Left renal cortex interstitium (tissue), 4 donors: Measurements from ENCODE around the gene ACE. TPM values are rescaled to one million over a fixed set of nuclear protein-coding genes. Genes with fewer than 3 reads are reported as not detected.
"Not testable (repeated sequence)": the region's sequence is repeated elsewhere in the genome, so short reads cannot be mapped to it uniquely, and the experiment has no call there.

Source experiments
- DNase-seq, 4 donors: peaks; one replicate each; pipeline ENCODE4 v3.0.0-alpha.2; 2013; ENCODE audit warnings: low read depth in 4 of 4, low spot score in 2 of 4, missing footprints in 1 of 4
- polyA plus RNA-seq, 4 donors: library from polyadenylated mRNA; unstranded; fragments of 120-200 nt; gene quantifications; one replicate each; pipeline ENCODE4 v1.2.1, GENCODE V29; 2013; ENCODE audit not compliant: insufficient read length in 4 of 4

ACE gene
- polyA plus RNA-seq, 4 donors = 11.9 to 20.4 (median 16.3) TPM

DNA sequence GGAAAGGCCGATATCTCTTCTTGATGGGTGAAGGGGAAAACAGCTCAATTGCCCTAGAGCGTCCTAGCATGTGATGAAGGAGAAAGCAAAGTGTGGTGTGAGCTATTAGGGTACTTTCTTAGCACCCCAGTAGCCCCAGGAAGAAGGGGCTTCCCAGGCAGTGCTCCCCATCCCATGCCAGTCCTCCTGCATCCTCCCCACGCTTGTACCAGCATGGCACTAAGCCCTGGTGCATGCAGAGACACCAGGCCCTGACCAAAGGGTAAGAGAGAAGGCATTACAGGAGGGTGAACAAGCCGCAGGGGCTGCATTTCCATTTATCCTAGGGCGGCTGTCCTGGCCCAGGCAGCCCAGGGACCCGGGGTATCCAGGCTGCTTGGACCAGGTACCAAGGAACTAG is 33.8 kb upstream of the ACE start:
- no peak for DNase-seq

DNA sequence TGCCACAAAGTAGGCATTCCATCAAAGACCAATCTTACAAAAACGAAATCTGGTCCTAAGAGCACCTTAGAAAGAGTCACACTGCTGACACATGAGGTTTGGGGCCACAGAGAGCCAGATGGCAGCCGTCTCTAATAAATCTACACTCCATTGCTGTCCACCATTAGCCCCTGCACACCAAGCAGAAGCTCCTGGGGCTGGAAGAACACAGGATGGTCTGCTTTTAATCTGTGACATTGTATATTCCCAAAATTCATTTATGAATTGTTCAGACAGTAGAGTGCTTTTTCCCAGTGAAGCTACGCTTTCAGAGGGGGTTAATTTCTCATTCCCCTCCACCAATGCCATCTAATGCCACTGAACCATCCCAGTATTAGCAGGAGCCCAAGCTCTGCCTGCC is 32.4 kb upstream of the ACE start:
- no peak for DNase-seq

DNA sequence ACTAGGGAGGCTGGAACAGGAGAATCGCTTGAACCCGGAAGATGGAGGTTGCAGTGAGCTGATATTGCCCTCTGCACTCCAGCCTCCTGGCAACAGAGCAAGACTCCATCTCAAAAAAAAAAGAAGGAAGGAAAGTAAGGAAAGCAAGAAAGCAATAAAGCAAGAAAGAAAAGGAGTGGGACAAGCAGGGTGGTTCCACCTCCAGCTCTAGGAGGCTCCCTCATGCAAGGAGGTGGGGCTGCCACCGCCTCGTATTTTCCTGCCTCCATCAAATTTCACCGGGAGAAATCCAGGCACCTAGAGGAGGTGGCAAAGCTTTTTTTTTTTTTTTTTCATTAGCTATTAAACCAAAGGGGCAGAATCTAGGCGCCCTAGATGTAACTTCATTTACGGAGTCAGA is 31.8 kb upstream of the ACE start:
- DNase-seq = no peak

DNA sequence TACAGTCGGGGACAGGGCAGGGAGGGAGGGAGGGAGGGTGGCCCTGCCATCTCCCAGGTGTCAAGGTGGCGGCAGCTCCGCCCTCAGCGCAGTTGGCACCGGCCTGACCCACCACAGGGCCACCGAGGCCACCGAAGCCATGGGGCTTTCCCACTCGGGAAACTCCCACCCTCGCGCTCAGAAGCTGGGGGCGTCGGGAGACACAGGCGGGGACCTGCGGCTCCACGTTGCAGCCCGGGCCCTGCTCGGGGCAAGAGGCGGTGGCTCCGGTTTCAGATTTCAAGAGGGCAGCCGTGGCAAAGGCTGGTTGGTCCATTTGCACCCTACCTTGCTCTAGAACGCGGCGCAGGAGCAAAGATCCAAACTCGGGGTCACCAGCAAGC is 31.3 kb upstream of the ACE start:
- DNase-seq = no peak

DNA sequence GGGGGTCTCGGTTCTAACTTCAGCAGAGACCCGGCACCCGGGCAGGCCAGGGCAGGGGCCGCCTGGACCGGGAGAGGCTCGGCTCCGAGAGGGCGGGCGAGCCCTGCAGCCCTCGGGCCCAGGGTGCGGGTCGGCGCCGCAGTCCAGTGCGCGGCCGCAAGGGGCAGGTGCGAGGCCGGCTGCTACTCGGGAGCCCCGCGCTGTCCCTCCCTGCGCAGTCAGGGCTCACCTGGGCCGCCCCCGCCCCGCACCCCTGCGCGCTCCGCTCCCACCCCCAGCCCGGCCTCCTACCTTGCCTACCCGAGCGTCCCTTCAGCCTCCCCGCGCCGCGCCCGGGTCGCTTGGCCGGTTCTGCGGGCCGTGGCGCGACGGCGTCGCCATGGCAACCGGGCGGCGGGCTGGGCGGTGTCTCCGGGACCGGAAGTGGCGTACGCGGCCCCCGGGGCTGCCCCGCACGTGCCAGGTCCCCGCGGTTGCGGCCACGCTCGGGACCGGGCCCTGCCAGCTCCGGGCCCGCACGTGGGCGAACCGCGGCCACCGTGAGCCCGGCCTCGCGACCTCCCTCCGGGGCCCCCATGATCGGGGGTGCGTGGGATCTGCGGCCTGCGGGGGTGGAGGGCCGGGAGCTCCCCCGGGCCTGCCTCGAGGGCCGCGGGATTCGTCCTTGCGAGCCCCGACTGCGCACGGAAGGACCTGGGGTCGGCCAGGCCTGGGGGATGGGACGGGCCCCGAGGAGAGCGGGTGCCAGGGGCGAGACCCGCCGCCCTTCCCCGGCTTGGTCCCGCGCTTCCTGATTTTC is 30.7 kb upstream of the ACE start, which contains the start of gene CYB561:
Gene CYB561 (minus strand): TSS at position 353 of the 799 bp plus-strand sequence. CDS start 8,759 bp downstream, outside the sequence.
- peak in 1 of 4 donors; percentile 58 for DNase-seq

DNA sequence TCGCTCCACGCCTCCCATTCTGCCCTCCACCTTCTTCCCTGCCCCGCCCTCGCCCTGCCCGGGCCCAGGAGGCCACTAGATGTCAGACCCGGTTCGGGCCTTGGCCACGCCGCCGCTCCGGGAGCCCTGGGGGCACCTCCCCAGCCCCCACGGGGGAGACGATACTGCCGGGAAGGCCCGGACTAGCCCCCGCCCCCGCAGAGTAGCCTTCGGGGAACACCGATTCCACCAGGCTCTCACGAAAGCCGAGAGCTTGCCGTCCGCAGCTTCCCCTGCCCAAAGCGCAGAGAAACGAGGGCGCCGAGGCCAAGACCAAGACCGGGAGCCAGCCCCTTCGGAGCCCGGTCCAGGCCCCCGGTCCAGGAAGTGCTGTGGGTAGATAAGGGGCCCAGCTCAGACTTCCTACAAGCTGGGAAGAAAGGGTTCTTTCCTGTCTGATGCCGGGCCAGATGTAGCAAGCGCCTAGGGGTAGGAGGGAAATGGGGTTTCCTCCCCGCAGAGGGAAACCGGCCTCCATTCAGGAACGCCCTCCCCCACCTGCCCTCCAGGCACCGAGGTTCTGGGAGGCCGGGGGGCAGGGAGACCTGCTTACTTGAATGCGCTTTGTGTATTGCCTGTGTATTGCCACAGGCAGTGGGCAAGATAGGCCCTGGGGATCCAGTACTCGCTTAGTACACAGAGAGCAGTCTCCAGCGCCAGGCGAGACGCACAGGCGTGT is 29.9 kb upstream of the ACE start:
- DNase-seq = no peak

DNA sequence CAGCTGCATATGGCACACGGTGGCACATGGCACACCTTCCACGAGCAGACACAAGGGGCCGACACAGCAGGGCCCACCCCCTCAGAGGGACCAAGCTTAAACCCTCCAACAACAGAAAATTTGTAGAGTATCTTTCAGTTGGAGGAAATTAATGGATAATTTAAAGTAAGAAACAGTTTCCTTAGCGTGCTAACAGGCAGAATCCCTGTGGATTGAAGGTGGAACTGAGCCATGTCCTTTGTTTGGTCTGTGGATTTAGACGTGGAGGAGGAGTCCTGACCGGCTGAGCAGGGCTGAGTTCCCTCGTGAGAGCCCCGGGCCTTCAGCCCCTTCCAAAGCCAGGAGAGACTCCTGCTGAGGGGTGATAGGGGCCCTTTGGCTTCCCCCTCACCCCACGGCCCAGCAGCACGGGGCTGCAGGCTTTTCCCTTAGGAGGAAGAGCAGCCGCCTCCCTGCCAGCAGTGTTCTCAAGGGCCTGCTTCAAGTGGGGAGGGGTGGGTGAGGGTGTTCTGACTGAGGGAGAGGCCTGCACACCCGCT is 29.3 kb upstream of the ACE start:
- DNase-seq = no peak

DNA sequence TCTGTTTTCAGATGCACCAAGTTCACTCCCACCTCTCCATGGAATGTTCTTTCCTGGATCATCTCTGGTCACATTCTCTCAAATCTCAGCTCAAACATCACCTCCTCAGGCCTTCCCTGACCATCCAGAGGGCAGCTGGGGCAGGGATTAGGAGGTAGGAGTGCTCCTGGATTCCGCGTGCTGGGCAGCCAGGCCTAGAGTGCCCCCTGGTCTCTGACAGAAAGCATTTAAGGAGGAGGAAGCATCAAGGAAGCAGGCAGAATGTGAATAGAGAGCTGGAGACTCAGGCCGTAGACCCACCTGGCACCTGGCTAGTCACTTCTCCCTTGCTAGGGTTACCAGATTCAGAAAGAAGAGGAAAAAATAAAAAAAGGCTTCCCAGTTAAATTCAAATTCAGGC is 28.2 kb upstream of the ACE start:
- no peak for DNase-seq

DNA sequence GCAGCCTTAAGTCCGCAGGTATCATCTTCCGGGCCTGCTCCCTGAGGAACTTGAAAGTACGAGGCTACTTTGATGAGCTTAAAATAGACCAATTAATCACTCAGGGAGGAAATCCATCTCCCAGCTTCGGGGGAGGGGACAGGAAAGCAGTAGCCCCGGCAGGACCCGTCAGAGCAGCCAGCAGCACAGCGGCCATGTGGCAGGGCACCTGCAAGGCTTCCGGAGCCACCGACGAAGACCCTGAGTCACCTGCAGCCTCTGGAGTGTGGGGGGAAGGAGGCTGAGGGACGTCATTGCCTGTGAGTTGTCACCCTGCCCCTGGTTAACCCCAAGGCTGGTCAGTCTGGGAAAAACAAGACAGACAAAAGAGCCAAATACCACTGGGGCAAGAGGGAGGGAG is 26.3 kb upstream of the ACE start:
- no peak for DNase-seq

DNA sequence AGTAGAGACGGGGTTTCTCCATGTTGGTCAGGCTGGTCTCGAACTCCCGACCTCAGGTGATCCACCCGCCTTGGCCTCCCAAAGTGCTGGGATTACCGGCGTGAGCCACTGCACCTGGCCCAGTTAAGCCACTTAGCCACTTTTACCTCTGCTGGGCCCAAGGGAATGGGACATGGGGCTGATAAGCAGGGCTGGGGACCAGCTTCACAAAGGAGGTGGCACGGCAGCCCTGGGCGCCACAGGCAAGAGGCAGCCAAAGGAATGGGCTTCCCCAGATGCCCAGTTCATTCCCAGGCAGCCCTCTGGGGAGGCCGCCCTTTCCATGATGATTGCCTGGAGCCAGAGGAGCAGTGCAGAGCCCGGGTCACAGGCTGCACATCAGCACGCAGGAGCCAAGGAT is 25.7 kb upstream of the ACE start:
- no peak for DNase-seq

DNA sequence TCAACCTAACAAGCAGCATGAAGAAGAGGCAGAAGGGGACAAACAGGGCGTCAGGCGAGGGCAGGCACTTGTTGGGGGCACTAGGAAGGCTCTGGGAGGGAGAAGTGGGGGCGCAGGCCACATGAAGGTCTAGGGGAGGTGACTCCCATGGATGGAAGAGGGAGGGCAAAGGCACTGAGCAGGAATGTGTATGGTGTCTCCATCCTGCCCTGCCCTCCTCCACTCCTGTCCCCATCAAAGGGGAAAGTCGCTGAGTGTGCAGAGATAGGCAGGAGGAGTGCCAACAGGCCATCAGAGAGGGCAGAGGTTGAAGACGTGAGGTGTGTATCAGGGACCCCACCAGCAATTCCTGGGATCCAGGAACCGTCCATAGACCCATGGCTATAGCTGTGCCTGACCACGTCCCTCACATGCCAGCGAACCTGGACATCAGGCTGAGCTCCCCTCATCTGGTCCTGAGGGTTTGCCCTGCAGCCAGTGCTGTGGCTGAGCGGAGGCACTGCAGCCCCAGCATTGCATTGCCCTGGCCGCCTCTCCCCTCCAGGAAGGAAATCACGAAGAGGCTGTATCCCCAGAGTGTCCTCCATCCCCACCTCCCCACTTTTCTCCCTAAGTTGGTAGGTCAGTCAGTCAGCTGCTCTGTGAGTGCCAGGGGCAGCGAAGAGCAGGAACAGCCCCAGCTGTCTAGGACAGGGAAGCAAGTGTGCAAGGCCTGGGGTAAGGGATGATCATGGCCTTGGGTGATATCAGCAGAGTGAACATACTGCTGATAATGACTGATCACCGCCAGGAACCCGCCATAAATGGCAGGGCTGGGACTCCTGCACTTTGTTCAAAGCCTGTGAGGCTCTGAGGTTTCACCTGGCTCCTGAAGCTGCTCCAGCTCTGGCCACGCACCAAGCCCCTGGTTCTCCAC is 24.6 kb upstream of the ACE start:
- DNase-seq = no peak

DNA sequence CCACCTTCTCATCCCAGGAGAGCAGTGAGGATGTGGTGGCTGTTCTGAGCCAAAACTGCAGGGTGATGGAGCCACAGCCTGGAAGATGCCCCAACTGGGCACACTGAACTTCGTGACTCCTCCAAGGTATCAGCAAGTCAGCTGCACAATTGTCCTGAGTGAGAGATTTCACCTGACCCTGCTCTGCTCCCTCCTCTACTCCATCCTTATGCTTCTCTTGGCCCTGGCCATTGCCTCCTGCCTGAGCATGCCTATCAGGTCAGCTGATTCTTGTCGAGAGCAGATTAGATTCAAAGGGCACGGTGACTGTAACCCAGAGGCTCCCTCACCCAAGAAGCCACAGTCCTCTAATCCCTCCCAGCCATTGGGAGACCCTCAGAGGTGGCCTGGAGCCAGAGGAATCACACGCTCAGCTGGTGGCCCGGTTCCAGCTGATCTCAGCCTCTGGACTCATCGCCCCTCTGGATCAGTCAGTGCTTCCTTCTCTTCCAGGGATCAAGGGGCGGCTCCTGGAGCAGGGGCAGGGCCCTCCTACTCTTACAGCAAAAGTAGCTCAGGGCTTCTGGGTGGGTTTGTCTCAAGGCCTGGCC is 23.8 kb upstream of the ACE start:
- no peak for DNase-seq

DNA sequence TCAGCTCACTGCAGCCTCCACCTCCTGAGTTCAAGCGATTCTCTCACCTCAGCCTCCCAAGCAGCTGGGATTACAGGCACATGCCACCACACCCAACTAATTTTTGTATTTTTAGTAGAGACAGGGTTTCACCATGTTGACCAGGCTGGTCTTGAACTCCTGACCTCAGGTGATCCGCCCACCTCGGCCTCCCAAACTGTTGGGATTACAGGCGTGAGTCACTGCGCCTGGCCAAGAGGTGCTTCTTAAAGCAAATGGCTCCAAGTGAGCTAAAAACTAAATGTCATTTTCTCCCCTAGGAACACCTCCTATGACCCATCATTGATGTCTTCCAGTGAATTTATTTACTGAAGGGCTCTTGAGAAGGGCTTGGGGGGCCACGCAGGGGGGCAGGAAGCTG is 22.5 kb upstream of the ACE start:
- DNase-seq = not testable (repeated sequence)

DNA sequence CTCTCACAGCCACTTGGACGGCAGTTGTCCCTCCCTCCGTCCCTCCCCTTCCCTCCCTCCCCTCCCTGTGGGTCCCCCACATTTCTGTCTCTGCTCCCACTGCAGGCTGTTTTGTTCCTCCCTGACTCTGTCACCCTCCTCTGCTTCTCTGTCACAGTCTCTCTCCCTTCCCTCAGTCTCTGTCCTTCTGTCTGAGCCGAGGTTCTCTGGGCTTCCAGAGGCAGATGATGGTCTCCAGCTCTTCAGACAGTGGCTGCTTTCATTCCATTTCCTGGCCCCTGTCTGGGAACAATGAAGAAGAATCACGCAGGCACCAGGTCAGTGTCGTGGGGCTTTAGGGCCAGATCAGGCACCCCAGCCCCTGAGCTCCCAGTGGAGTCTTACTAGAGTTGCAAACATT is 21.9 kb upstream of the ACE start:
- DNase-seq = no peak

DNA sequence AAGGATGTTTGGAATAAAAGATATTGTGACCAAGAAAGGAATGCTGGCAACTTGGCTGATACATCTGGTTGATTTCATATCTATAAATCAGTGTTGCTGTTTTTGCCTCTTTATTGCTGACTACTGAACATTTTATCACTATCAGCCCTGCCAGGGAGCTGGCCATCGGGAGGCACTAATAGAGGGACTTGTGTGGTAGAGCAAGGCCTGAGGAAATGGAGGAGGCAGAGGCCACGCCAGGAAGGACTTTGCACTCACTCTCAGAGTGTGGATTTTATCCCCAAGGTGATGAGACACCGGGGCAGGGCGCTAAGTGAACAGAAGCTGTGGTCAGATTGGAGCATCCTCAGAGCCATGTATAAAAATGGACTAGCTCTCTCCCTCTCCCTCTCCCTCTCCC is 21.4 kb upstream of the ACE start:
- no peak for DNase-seq

DNA sequence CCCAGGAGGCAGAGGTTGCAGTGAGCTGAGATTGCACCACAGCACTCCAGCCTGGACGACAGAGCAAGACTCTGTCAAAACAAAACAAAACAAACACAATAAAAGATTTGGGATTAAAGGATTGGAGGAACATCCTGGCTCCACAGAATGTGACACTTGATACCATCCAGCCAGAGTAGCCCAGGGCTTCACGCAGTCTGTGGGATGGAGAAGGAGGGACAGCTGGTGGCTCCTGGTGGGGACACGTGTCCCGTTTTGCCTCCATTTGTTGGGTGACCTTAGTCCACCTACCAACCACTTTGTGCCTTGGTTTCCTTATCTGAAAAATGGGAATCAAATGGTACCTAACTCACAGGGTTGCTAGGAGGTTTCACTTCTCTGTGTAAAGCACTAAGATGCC is 18.4 kb upstream of the ACE start:
- DNase-seq = no peak

DNA sequence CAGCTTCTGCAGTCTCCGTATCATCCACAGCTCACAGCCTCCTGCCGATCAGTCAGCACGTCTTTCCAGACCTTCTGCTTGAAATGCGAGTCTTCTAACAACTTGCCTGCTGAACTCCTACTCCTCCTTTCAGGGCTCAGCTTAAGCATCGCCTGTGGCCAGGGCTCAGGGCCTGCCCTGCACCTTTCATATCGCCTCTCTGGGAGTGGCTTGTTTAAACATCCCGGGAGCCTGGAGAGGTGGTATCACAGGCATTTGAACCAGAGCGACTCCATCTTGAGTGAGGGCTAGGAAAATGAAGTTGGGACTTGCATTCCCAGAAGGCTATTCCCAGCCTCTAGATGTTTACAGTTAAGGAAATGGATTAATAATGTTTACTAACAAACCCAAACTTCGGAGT is 16.8 kb upstream of the ACE start:
- DNase-seq = no peak

DNA sequence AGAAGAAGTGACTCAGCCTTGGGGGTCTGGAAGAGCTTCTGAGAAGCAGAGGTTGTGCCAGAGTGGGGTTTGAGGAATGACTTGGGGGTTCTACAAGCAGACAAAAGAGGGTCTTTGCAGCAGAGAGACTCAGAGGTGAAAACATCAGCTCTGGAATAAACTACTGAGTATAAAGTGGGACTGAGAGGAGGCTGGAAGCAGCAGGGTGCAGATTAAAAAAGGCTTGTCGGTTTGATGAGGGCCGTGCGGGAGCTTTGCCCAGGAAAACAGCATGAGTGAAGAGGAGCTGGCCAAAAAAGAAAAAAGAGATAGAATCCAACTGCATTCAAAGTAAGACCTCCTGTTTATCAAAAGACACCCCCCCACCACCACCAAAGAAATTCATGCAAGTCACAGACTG is 13.1 kb upstream of the ACE start:
- DNase-seq = no peak

DNA sequence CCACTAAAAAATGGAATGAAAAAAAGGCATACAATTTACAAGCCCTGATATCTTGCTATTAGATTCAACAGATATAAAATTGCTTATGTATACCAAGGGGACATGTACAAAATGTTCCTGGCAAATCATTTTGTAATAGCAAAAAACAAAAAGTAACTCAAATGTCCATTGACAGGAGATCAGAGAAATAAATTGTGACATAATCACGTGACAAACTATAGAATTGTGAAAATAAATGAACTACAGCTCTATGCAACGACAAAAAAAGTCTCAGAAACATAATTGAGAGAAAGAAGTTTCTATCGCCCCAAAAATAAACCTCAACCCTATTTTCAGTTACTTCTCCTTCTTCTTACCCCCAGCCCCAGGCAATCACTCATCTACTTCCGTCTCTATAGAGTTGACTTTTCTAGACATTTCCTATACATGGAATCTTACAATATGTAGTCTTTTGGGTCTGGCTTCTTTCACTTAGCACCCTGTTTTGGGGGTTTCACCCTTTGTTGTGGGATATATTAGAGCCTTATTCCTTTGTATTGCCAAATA is 12.1 kb upstream of the ACE start:
- DNase-seq = no peak

DNA sequence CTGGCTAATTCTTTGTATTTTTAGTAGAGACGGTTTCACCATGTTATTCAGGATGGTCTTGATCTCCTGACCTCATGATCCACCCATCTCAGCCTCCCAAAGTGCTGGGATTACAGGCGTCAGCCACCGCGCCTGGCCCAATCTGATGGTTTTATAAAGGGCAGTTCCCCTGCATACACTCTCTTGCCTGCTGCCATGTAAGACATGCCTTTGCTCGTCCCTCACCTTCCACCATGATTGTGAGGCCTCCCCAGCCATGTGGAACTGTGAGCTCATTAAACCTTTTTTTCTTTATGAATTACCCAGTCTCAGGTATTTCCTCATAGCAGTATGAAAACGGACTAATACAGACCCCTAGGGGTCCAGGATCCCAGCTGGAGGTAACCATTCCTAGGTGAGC is 8.8 kb upstream of the ACE start:
- DNase-seq = not testable (repeated sequence)
